ENCODE measurements around the gene SFXN5. TPM values are rescaled to one million over a fixed set of nuclear protein-coding genes. Genes with fewer than 3 reads are reported as not detected.

SFXN5 gene
- total RNA-seq, 1 experiment from 2014 or later = 31.3 TPM

DNA sequence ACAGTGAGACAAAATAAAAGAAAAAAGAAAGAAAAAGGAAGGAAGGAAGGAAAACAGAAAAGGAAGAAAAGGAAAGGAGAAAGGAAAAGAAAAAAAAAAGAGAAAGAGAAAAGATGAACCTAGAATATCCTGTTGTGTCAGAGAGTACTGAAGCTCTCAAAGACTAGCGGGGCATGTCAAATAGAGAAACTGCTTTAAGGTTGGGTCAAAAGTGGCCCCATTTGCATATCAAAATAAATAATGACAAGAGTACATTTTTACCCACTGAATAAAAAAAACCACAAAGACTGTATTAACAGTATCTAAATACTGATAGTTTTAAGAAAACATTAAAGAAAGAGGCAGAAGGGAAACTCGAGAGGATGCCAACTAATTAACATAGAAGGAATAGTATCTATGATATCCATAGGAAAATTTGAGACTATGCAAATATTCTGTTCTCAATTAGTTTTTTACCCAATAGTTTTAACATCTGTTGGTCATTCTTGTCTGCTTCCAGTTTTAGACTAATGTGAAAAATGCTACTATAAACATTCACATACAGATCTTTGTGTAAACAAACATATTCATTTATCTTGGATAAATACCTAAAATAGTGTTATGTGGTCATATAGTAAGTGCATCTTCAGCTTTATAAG lies 53.2 kb downstream of the SFXN5 start:
- Histone ChIP-seq H3K4me1 (peaks cover 16% of the 10 kb centered on the region), H3K27me3 (replicated peaks; ENCODE audit: control insufficient read depth, insufficient read depth, low read length) (no peaks in the 10 kb centered on the region), H3K4me3 (ENCODE audit: low read depth, low read length) (no peak overlapping the region), H3K36me3 (ENCODE audit: control insufficient read depth, insufficient read depth, low read length) (peaks cover 1% of the 10 kb centered on the region), H3K9me3 (0 out of 2 replicates have a peak, but pooled peaks cover 4% of the 10 kb centered on the region)
- no peaks in the 10 kb centered on the region for H3K9me3 Mint-ChIP-seq (ENCODE audit: unreplicated experiment)
- CTCF ChIA-PET = no interaction called here
- intact Hi-C loops (cut with micrococcal nuclease; ENCODE audit: unreplicated experiment) = no loop called here
- no peak overlapping the region for H3K27ac Mint-ChIP-seq (ENCODE audit: unreplicated experiment)
- no peaks in the 10 kb centered on the region for H3K36me3 Mint-ChIP-seq (ENCODE audit: insufficient read depth, unreplicated experiment)
- no peak overlapping the region for H3K4me3 Mint-ChIP-seq (ENCODE audit: unreplicated experiment)
- DNase-seq = no peak
- POLR2A ChIA-PET = no interaction called here
- H3K4me1 Mint-ChIP-seq (ENCODE audit: low read depth, unreplicated experiment) = no peaks in the 10 kb centered on the region
- no peaks in the 10 kb centered on the region for H3K27me3 Mint-ChIP-seq (ENCODE audit: insufficient read depth, unreplicated experiment)
- TSS peak; percentile 6 for BruUV-seq (replicated peaks)
- TF ChIP-seq, protein P1, sequence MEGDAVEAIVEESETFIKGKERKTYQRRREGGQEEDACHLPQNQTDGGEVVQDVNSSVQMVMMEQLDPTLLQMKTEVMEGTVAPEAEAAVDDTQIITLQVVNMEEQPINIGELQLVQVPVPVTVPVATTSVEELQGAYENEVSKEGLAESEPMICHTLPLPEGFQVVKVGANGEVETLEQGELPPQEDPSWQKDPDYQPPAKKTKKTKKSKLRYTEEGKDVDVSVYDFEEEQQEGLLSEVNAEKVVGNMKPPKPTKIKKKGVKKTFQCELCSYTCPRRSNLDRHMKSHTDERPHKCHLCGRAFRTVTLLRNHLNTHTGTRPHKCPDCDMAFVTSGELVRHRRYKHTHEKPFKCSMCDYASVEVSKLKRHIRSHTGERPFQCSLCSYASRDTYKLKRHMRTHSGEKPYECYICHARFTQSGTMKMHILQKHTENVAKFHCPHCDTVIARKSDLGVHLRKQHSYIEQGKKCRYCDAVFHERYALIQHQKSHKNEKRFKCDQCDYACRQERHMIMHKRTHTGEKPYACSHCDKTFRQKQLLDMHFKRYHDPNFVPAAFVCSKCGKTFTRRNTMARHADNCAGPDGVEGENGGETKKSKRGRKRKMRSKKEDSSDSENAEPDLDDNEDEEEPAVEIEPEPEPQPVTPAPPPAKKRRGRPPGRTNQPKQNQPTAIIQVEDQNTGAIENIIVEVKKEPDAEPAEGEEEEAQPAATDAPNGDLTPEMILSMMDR (IDR thresholded peaks at IDR 0.05; ENCODE audit: insufficient read depth in 1 of 2, low read depth in 1 of 2, low read length in 1 of 2, severe bottlenecking in 1 of 2, unreplicated experiment in 1 of 2) = no peak

DNA sequence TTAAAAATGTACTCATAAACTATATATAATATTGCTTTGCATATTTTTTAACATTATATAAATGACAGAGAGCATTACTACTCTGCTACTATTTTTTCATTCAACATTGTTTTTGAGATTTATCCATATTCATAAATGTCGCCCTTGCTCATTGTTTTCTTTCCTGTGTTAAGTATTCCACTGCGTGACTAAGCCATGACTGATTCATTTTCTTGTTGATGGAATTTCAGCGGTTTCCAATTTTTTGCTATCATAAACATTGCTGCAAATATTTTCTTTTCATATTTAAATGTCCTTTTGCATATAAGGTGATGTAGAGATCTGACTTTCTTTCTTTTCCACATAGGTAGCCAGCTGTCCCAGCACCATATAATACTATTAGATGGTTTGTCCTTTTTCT lies 57.6 kb downstream of the SFXN5 start:
- no peaks in the 10 kb centered on the region for H3K27me3 Mint-ChIP-seq (ENCODE audit: insufficient read depth, unreplicated experiment)
- no peak overlapping the region for H3K4me3 ChIP-seq (ENCODE audit: low read depth, low read length)
- no peak overlapping the region for H3K27ac Mint-ChIP-seq (ENCODE audit: unreplicated experiment)
- H3K4me3 Mint-ChIP-seq (ENCODE audit: unreplicated experiment) = no peak overlapping the region
- no peaks in the 10 kb centered on the region for H3K27me3 ChIP-seq (replicated peaks; ENCODE audit: control insufficient read depth, insufficient read depth, low read length)
- TF ChIP-seq, protein P1 (IDR thresholded peaks at IDR 0.05; ENCODE audit: insufficient read depth in 1 of 2, low read depth in 1 of 2, low read length in 1 of 2, severe bottlenecking in 1 of 2, unreplicated experiment in 1 of 2) = no peak
- no peaks in the 10 kb centered on the region for H3K4me1 Mint-ChIP-seq (ENCODE audit: low read depth, unreplicated experiment)
- H3K9me3 Mint-ChIP-seq (ENCODE audit: unreplicated experiment) = no peaks in the 10 kb centered on the region
- BruUV-seq (replicated peaks) = no TSS peak
- ChIA-PET POLR2A (no interaction called here), CTCF (no interaction called here)
- H3K36me3 Mint-ChIP-seq (ENCODE audit: insufficient read depth, unreplicated experiment) = no peaks in the 10 kb centered on the region
- H3K4me1 ChIP-seq = no peaks in the 10 kb centered on the region
- DNase-seq = no peak
- intact Hi-C loops (cut with micrococcal nuclease; ENCODE audit: unreplicated experiment) = no loop called here
- no peaks in the 10 kb centered on the region for H3K36me3 ChIP-seq (ENCODE audit: control insufficient read depth, insufficient read depth, low read length)
- 0 out of 2 replicates have a peak, but pooled peaks cover 4% of the 10 kb centered on the region for H3K9me3 ChIP-seq

DNA sequence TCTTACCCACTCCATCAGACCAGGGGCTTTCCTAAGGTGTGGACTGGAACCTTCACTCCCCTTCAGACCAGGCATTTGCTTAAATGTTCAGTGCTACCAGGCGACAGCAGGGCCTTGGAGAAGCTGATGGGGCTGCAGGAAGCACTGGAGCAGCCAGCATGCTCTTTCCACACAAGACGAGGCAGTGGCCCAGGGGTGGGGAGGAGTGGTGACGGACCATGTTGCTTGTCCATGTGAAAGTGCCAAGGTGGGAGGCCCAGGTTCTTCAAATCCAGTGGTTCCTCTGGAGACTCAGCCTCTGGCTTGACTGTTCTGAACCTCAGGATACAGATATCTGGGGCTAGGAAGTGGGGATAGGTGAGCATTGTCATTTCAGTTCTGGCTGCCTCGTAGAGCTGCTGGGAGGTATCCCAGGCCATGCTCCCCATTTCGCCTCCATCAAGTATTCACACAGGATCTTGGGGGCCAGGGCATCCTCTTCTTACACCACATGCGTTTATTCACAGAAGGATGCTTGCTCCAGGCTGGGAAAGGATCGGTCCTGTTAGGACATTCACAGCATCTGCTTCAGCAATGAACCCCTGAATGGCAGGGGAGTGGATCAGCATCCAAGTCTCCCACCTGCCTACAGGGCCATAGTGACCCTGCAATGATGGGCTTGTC lies 62.2 kb downstream of the SFXN5 start:
- Histone ChIP-seq H3K36me3 (ENCODE audit: control insufficient read depth, insufficient read depth, low read length) (no peaks in the 10 kb centered on the region), H3K4me1 (no peaks in the 10 kb centered on the region), H3K27me3 (replicated peaks; ENCODE audit: control insufficient read depth, insufficient read depth, low read length) (no peaks in the 10 kb centered on the region), H3K9me3 (no peaks in the 10 kb centered on the region), H3K4me3 (ENCODE audit: low read depth, low read length) (no peak overlapping the region)
- Mint-ChIP-seq H3K27ac (ENCODE audit: unreplicated experiment) (no peak overlapping the region), H3K36me3 (ENCODE audit: insufficient read depth, unreplicated experiment) (no peaks in the 10 kb centered on the region), H3K4me1 (ENCODE audit: low read depth, unreplicated experiment) (peaks cover 8% of the 10 kb centered on the region), H3K9me3 (ENCODE audit: unreplicated experiment) (no peaks in the 10 kb centered on the region), H3K27me3 (ENCODE audit: insufficient read depth, unreplicated experiment) (no peaks in the 10 kb centered on the region), H3K4me3 (ENCODE audit: unreplicated experiment) (no peak overlapping the region)
- no TSS peak for BruUV-seq (replicated peaks)
- TF ChIP-seq, protein P1 (IDR thresholded peaks at IDR 0.05; ENCODE audit: insufficient read depth in 1 of 2, low read depth in 1 of 2, low read length in 1 of 2, severe bottlenecking in 1 of 2, unreplicated experiment in 1 of 2) = no peak
- CTCF ChIA-PET = no interaction called here
- POLR2A ChIA-PET = interaction anchor here (0.6 kb wide), 1 partner anchor 23 kb away, joined by 3 read pairs; no protein-coding TSS in a partner anchor
- DNase-seq = no peak
- intact Hi-C loops (cut with micrococcal nuclease; ENCODE audit: unreplicated experiment) = no loop called here

All from Caco-2 (cell line).